GM21528 (cell line): ENCODE results near the gene PPM1H.

Source experiments
- ATAC-seq: cut with Tn5 transposase; IDR thresholded peaks from one replicate; pipeline ENCODE4 v1.9.1; 2021; ENCODE audit warnings: mild to moderate bottlenecking, moderate library complexity; ENCODE audit not compliant: unreplicated experiment, low FRiP score

The PPM1H gene

DNA sequence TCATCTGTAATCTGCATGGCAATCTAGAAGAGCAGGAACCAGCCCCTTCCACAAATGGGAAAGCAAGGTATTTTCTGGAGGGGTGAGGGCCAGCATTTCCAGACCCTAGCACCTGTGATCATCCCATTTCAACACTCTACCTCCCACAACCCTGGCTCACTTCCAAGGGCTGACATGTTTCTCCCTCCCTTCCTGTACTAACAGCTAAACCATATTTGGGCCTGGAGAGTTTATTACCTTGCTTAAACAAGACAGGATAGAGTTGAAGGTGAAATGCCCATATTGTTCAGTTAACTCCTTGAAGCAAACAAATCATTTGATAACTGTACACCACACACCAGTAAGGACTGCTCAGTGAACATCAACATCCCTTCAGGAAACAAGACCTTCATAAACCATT, 158.4 kb downstream of the PPM1H start:
- ATAC-seq: no peak

- ATAC-seq: no peak
Measured at GRCh38 chr12:62774794-62775193, 160.2 kb downstream of the PPM1H start.

DNA sequence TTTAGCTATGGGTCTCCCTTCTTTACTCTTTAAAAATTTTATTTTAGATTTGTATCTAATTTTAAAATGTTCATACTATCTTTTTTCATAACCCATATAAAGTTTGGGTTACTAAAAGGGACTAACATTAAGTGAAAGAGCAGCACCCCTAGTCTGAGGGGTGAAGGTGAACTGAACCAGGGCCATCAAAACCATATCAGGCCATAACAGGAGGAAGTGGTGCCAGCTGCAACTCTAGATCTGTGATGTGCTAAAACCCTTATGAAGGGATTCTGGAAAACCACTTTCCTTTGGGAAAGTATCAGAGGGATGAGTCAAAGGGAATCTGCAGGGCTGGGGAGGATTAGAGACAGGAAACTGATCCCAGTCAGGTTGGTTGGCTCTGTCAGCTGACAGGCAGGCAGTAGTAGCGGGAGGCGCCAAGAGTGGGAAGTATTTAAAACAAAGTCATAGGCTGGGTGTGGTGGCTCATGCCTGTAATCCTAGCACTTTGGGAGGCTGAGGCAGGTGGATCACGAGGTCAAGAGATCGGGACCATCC, 162.5 kb downstream of the PPM1H start:
- no peak for ATAC-seq

- ATAC-seq: no peak
Measured at GRCh38 chr12:62771828-62772227, 163.1 kb downstream of the PPM1H start.

DNA sequence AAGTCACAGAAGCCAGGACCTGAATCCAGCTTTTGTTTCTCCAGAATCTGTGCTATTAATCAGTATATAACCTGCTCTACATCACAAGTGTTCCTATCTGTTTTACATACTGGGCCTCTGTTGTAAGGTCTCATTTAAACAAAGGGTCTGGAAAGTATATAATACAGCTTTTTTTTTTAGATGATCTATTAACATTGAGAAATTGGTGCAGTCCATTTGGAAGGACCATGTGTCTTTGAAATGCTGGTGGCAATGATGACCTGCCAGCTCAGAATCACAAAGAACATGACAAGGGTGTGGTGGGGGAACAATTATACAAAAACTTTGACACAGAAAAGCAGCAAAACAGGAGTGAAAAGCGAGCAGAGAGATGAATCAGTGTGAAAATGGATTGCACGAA, 164.6 kb downstream of the PPM1H start:
- ATAC-seq: no peak

- ATAC-seq: no peak
Measured at GRCh38 chr12:62769076-62769619, 165.8 kb downstream of the PPM1H start.

DNA sequence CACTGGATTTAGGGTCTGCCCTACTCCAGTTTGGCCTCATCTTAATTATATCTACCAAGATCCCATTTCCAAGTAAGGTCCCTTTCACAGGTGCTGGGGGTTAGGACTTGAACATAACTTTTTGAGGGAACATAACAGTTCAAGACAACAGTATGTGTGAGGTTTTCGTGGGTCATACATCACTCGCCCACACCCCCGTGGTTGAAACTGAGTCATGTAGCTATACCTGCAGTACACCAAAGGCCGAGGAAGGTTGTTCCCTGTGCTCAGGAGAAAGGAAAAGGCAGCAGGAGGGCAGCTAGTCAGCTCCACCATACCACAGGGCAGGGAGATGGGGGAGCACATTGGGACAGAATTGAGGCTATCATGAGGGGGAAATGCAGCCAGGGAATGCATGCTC, 167.0 kb downstream of the PPM1H start:
- ATAC-seq: no peak

DNA sequence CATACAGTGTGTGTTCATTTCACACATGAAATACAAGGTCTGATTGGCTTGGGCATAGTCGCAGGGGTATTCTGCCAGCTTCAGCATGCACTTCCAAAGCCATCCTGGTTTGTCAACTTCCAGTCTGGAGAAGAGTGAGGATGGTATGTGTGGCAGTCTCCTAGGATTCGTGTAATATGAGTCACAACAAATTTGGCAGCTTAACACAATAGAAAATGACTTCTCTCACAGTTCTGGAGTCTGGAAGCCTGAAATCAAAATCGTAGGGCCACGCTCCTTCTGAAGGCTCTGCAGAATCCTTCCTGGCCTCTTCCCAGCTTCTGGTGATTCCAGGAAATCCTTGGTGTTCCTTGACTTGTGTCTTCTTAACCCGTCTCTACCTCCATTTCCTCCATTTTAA, 167.5 kb downstream of the PPM1H start:
- ATAC-seq: no peak

DNA sequence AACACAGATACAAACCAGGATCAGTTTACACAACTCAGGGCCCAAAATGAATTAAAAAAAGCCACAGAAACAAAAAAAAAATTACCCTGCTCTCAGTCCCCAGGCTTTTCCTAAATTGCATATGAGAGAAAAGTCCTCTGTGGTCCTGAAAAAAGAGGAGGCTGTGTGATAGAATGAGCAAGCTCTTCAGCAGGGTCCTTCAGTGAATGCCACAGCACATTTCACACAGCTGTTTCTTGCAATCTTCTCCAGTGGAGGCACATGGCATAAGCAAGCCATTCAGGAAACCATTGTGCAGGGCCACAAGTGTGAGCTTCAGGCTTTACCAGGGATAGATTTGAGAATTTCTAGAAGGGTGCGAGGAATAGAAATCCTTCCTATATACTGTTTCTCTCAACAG, 168.5 kb downstream of the PPM1H start:
- ATAC-seq: no peak

DNA sequence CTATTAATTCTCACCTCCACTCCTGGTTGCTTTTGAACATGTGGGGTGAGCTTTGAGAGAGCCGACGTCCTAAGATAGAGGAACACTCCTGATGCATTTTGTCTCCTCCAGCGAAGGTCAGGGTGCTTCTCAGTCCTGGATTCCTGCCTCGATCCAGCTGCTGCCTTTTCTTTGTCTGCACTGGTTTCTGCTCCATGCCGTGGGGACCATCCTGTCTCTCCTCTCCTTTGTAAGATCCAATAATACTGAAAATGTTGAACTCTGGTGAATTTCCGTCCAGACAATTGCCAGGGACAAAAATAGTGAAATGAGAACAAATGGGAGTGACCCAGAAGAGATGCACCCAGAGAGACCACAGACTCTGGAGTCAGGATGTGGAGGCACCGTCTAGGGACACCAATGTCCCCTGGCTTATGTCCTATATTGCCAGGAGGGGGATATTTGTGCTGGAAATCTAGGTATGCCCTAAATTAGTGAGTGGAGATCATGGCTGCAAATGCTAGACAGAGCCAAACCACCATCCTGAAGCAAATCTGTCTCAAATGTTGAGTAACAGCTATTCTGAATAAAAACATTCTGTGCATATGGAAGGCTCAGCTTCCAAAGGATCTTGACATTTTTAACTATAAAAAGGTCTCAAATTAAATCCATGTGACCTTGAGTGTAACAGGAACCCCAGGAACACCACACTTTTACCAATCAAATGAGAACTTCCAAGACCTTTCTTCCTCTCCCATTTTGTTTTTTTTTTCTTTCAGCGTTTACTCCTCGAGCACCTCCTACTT, 170.9 kb downstream of the PPM1H start:
- ATAC-seq: no peak

- no peak for ATAC-seq
Measured at GRCh38 chr12:62763312-62763711, 171.6 kb downstream of the PPM1H start.

GRCh38 chr12:62762645-62763044, 172.3 kb downstream of the PPM1H start:
- no peak for ATAC-seq

DNA sequence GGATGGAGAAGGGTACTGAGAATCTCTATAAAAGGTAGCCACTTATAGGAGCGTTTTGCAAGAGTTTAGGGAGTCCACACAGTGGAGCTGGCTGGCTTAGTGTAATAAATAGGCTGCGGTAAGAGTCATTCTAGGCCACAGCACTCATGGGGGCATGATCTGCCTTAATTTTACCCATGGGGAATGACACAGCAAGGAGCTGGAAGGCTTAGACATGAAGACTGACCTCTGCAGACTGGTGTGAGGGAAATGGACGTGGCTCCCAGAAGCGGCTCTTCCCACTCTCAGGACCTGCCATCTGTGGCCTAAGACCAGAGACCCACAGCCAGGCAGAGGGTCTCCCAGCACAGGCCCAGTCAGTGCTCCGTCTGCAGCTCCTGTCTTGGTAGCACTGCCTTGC, 173.3 kb downstream of the PPM1H start:
- no peak for ATAC-seq

DNA sequence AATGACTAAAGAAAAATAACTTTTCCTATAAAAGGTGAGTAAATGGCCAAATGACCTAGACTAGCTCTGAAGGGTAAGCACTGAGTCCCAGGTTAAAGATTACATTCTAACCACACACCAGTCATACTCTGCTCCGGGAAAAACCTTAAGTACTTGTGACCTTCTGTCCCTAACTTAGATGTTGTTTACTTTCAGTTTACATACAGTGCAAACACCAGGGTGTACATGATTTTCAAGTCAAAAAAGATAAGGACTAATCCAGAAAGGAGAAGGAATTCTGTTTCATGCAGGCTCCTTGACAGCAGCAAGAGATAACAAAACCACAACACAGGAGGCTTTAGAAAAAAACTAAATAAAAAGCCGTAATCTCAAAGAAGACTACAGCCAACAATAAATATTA, 174.2 kb downstream of the PPM1H start:
- peak; percentile 87 for ATAC-seq

- peak; percentile 31 for ATAC-seq
Measured at GRCh38 chr12:62760341-62760740, 174.6 kb downstream of the PPM1H start.

DNA sequence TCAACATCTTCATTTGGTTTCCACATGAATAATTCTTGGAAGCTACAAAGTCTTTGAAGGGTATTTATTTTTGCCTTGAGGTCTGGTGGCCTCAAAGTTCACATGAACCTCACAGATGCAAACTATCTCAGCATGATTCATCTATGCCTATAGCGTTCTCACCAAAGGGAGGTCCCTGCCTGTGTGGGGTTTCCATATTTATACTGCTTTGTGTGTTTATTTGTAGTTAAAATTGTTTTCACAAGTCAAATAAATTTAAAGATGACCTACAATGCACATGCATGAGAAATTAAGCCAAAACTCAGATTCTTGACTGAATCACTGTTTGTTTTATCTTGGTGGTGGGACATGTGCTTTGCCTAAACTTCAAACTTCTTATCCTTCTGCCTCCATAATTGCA, 176.7 kb downstream of the PPM1H start:
- ATAC-seq: no peak

GRCh38 chr12:62757048-62757447, 177.9 kb downstream of the PPM1H start:
- no peak for ATAC-seq

- ATAC-seq: no peak
Measured at GRCh38 chr12:62754706-62755105, 180.2 kb downstream of the PPM1H start.

DNA sequence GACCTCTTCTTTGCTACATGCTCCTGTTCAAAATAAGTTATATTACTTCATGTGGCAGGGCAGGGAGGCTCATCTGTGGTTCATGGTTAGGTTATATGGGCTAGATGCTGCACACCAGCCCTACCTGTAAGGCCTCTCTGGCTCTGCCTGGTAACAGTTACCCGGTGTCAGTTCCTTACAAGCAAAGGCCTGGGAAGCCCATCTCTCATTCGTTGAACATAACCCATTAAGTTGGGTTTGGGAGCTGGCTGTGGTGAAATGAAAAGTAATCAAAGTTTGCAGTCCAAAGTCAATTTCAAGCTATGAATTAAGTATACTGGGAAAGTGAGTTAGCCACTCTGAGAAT, 183.2 kb downstream of the PPM1H start:
- no peak for ATAC-seq

DNA sequence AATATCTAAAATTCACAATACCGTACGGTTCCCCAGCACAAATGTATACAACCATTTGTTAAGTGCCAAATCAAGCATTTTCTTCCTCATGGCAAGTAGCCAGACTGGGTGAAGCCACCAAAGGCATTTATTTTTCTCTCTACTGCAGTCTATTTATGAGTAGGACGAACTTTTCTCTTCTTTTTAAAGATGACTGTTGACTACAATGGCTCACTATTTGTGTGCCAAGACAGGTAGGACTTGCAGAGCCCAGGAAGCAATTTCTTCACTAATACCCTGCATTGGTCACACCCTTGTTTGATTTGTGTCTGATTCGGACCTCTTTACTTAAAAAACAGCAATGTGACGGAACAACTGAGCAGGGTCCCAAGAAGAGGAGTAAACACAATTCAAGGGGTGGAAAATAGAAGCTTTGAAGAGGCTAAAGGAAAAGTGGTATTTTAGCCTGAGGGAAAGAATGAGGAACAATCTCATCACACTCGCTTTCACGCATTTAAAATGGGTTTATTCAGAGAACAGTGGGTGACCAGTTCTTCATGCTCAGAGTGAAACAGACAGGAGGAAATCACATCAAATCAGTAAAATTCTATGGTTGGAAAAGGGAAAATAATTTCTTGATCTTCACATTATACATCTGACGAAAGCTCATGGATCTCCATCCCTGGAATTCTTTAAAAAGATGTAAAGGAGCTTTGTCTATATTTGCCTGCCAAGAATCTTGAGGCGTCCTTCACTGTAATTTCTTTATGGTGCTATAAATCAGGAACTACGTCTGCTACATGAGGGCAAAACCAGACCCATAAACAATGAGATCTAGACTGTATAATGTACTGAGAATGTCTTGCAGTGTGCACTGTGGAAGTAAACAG, 183.8 kb downstream of the PPM1H start:
- ATAC-seq: no peak

GRCh38 chr12:62749586-62749985, 185.4 kb downstream of the PPM1H start:
- no peak for ATAC-seq
